Measurements from ENCODE around the gene ASB11. TPM values are rescaled to one million over a fixed set of nuclear protein-coding genes. Genes with fewer than 3 reads are reported as not detected.
A peak's percentile ranks its signal among the peaks of the same experiment; 100 is the strongest.
"Not testable (repeated sequence)": the region's sequence is repeated elsewhere in the genome, so short reads cannot be mapped to it uniquely, and the experiment has no call there.

The ASB11 gene
- total RNA-seq, 8 experiments from 2014 or later: 0.14 to 0.28 (median 0.17) TPM; not detected in 5

GRCh38 chrX:15334561-15334960 lies 19.1 kb upstream of the ASB11 start:
- ATAC-seq (replicated peaks in 6 of 8): no peak
- no peak overlapping the region for H3K27ac ChIP-seq
- WGBS, 10 experiments: 0 to 60% (median 31%) methylated on average over 1 to 6 of the region's 7 CpGs; no CpG with 5 or more reads in 4 of the 10 experiments
- peak overlapping the region; percentile 62 to 95 (median 70) for H3K4me3 ChIP-seq
- in situ Hi-C loops (cut with MboI; ENCODE audit: low pct_unique_long_range_greater_than_20kb in 2 of 9, low sequenced_read_pairs in 9 of 9, unreplicated experiment in 9 of 9): no loop called here
- H3K4me1 ChIP-seq (replicated peaks in 1 of 2): peaks cover 0 to 4% of the 10 kb centered on the region in 2 donors

DNA sequence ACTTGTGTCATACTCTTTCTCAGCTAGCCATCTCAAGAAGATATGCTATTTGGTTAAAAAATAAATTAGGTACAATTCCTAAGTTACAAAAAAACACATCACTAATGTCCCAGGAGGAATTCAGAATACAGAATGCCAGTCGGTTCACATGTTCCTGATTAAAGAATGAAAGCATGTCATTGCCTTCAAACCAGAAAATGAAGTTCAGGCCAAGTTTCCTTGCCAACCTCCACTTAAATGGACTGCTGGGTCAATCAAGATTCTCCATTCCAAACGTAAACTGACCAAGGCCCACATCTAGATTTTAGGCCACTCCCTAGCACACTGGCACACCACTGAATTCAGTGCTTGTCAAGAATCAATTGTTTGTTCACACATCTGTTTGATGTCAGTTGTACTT lies 13.4 kb upstream of the ASB11 start:
- Histone ChIP-seq H3K4me3 (no peak overlapping the region), H3K4me1 (replicated peaks in 1 of 2) (no peaks in the 10 kb centered on the region), H3K27ac (no peak overlapping the region)
- WGBS, 10 experiments: 50 to 68% methylated on average over 2 of the region's 2 CpGs; no CpG with 5 or more reads in 8 of the 10 experiments
- ATAC-seq (replicated peaks in 6 of 8): no peak
- in situ Hi-C loops (cut with MboI; ENCODE audit: low pct_unique_long_range_greater_than_20kb in 2 of 9, low sequenced_read_pairs in 9 of 9, unreplicated experiment in 9 of 9): no loop called here

DNA sequence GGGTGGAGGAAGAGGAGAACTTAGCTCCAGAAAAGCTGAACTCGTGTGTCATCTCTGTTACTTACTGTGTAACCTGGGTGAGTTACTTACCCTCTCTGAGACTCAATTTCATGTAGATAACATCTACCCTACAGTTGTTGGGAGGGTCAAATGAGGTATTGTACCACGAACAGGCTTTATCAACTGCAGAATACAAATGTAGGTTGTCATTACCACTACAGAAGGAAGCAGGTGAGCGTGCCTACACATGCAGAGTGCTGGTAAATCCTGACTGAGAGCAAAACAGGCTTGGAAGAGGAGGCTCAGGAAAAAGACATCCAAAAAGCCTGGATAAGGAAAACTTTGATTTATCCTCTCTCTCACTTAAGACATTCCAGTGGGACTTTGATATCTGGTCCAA lies 12.7 kb upstream of the ASB11 start:
- H3K4me3 ChIP-seq: no peak overlapping the region
- no peaks in the 10 kb centered on the region for H3K4me1 ChIP-seq (replicated peaks in 1 of 2)
- in situ Hi-C loops (cut with MboI; ENCODE audit: low pct_unique_long_range_greater_than_20kb in 2 of 9, low sequenced_read_pairs in 9 of 9, unreplicated experiment in 9 of 9): no loop called here
- no peak overlapping the region for H3K27ac ChIP-seq
- no peak for ATAC-seq (replicated peaks in 6 of 8)
- 55 to 80% (median 71%) methylated on average over 1 to 2 of the region's 3 CpGs; no CpG with 5 or more reads in 7 of the 10 experiments for WGBS, 10 experiments

GRCh38 chrX:15322472-15322871 lies 7.0 kb upstream of the ASB11 start:
- Histone ChIP-seq H3K4me3 (no peak overlapping the region), H3K4me1 (replicated peaks in 1 of 2) (no peaks in the 10 kb centered on the region), H3K27ac (no peak overlapping the region)
- in situ Hi-C loops (cut with MboI; ENCODE audit: low pct_unique_long_range_greater_than_20kb in 2 of 9, low sequenced_read_pairs in 9 of 9, unreplicated experiment in 9 of 9): no loop called here
- WGBS, 10 experiments: 60 to 100% (median 87%) methylated on average over 1 to 5 of the region's 5 CpGs; no CpG with 5 or more reads in 2 of the 10 experiments
- no peak for ATAC-seq (replicated peaks in 6 of 8)

- Histone ChIP-seq H3K4me3 (no peak overlapping the region), H3K27ac (no peak overlapping the region), H3K4me1 (replicated peaks in 1 of 2) (no peaks in the 10 kb centered on the region)
- in situ Hi-C loops (cut with MboI; ENCODE audit: low pct_unique_long_range_greater_than_20kb in 2 of 9, low sequenced_read_pairs in 9 of 9, unreplicated experiment in 9 of 9): no loop called here
- ATAC-seq (replicated peaks in 6 of 8): no peak
- WGBS, 10 experiments: 50 to 100% (median 80%) methylated on average over 1 to 2 of the region's 3 CpGs; no CpG with 5 or more reads in 6 of the 10 experiments
Observed at GRCh38 chrX:15322072-15322471, 6.6 kb upstream of the ASB11 start.

- in situ Hi-C loops (cut with MboI; ENCODE audit: low pct_unique_long_range_greater_than_20kb in 2 of 9, low sequenced_read_pairs in 9 of 9, unreplicated experiment in 9 of 9): no loop called here
- WGBS, 10 experiments: 44 to 100% (median 58%) methylated on average over 1 to 4 of the region's 4 CpGs; no CpG with 5 or more reads in 6 of the 10 experiments
- no peak for ATAC-seq (replicated peaks in 6 of 8)
- H3K4me1 ChIP-seq (replicated peaks in 1 of 2): no peaks in the 10 kb centered on the region
- no peak overlapping the region for H3K4me3 ChIP-seq
- H3K27ac ChIP-seq: no peak overlapping the region
Observed at GRCh38 chrX:15321447-15321846, 6.0 kb upstream of the ASB11 start.

GRCh38 chrX:15320297-15320696 lies 4.9 kb upstream of the ASB11 start:
- ATAC-seq (replicated peaks in 6 of 8): no peak
- H3K27ac ChIP-seq: no peak overlapping the region
- H3K4me1 ChIP-seq (replicated peaks in 1 of 2): no peaks in the 10 kb centered on the region
- in situ Hi-C loops (cut with MboI; ENCODE audit: low pct_unique_long_range_greater_than_20kb in 2 of 9, low sequenced_read_pairs in 9 of 9, unreplicated experiment in 9 of 9): no loop called here
- no peak overlapping the region for H3K4me3 ChIP-seq
- WGBS, 10 experiments: 20 to 91% (median 34%) methylated on average over 1 to 4 of the region's 4 CpGs; no CpG with 5 or more reads in 7 of the 10 experiments

- in situ Hi-C loops (cut with MboI; ENCODE audit: low pct_unique_long_range_greater_than_20kb in 2 of 9, low sequenced_read_pairs in 9 of 9, unreplicated experiment in 9 of 9): no loop called here
- 62 to 100% (median 100%) methylated on average over 1 to 4 of the region's 4 CpGs; no CpG with 5 or more reads in 2 of the 10 experiments for WGBS, 10 experiments
- H3K27ac ChIP-seq: no peak overlapping the region
- no peak overlapping the region for H3K4me3 ChIP-seq
- H3K4me1 ChIP-seq (replicated peaks in 1 of 2): no peaks in the 10 kb centered on the region
- ATAC-seq (replicated peaks in 6 of 8): no peak
Observed at GRCh38 chrX:15319075-15319474, 3.6 kb upstream of the ASB11 start.

DNA sequence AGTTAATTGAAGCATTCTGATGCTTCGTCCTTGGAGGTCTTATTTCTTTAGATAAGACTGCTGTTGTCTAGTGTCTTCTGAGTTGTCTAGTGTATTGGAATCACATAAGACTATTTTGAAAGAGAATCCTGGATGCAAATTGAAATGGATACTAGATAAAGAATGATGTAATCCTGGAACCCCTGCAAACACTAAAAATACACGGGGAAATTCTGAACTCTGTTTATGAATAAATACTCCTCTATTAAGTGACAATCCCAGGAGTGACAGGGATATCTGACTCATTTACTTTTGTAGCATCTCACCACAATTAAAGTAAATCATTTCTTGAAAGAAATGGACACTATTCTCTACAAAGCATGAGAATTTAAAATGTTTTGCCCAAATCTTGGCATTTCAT lies 968 bp downstream of the ASB11 start:
- ATAC-seq (replicated peaks in 6 of 8): no peak

DNA sequence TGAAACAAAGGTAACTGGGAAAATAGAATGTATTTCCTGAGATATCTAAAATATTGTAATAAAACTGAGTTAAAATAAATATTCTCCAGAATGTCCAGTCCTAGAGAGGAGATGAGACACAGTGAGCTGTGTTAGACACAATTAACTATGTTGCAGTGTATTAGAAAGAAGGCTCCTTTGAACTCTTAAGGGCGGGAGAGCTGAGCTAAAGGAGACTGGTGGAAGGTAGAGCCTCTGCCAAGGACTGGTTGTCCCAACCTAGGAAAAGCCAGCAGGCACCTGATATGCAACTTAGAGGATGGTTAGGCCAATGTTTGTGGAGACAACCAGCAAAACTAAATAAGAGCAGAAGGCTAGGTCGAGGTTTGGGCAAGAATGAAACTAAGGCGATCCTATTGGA lies 4.3 kb downstream of the ASB11 start:
- no peaks in the 10 kb centered on the region for H3K4me1 ChIP-seq (replicated peaks in 1 of 2)
- 63 to 100% (median 81%) methylated on average over 1 to 3 of the region's 3 CpGs; no CpG with 5 or more reads in 5 of the 10 experiments for WGBS, 10 experiments
- in situ Hi-C loops (cut with MboI; ENCODE audit: low pct_unique_long_range_greater_than_20kb in 2 of 9, low sequenced_read_pairs in 9 of 9, unreplicated experiment in 9 of 9): no loop called here
- no peak overlapping the region for H3K27ac ChIP-seq
- H3K4me3 ChIP-seq: no peak overlapping the region
- ATAC-seq (replicated peaks in 6 of 8): no peak

More for the DNA sequence above, 968 bp downstream of the ASB11 start:
- in situ Hi-C loops (cut with MboI; ENCODE audit: low pct_unique_long_range_greater_than_20kb in 2 of 9, low sequenced_read_pairs in 9 of 9, unreplicated experiment in 9 of 9): no loop called here
- no peak overlapping the region for H3K27ac ChIP-seq
- WGBS, 10 experiments: 0 to 66% (median 10%) methylated on average over 1 to 2 of the region's 2 CpGs; no CpG with 5 or more reads in 5 of the 10 experiments
- H3K4me1 ChIP-seq (replicated peaks in 1 of 2): no peaks in the 10 kb centered on the region
- no peak overlapping the region for H3K4me3 ChIP-seq

DNA sequence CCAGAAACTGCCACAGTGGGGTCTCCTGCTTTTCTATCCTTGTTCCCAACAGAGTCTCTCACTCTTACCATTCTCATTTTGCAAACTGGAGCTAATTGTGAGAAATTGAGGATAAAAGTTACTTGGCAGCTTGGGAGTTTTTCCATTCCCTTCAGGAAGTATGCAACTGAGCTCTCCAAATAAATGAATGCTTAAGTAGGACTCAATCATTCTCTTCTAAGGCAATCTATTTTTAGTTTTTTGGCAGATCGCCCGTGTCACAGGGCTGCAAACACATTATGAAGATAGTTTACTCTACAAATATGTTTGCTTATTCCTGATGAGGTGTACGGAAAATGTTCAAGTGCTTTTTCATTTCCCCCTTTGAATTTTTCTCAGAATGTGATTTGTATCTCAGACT lies 5.3 kb downstream of the ASB11 start:
- no peaks in the 10 kb centered on the region for H3K4me1 ChIP-seq (replicated peaks in 1 of 2)
- WGBS, 10 experiments: 0 to 80% (median 60%) methylated on average over 1 to 3 of the region's 3 CpGs; no CpG with 5 or more reads in 5 of the 10 experiments
- H3K4me3 ChIP-seq: no peak overlapping the region
- H3K27ac ChIP-seq: no peak overlapping the region
- ATAC-seq (replicated peaks in 6 of 8): peak in 3 of 8 experiments; percentile 76 to 80 (median 80)
- in situ Hi-C loops (cut with MboI; ENCODE audit: low pct_unique_long_range_greater_than_20kb in 2 of 9, low sequenced_read_pairs in 9 of 9, unreplicated experiment in 9 of 9): no loop called here

DNA sequence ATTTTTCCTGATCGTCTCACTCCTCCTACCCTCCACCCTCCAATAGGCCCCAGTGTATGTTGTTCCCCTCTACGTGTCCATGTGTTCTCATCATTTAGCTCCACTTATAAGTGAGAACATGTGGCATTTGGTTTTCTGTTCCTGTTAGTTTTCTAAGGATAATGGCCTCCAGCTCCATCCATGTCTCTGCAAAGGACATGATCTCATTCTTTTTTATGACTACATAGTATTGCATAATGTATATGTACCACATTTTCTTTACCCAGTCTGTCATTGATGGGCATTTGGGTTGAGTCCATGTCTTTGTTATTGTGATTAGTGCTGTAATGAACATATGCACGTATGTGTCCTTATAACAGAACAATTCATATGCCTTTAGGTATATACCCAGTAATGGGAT lies 9.5 kb downstream of the ASB11 start:
- ATAC-seq (replicated peaks in 6 of 8); H3K4me1 ChIP-seq (replicated peaks in 1 of 2); in situ Hi-C loops (cut with MboI; ENCODE audit: low pct_unique_long_range_greater_than_20kb in 2 of 9, low sequenced_read_pairs in 9 of 9, unreplicated experiment in 9 of 9); H3K27ac ChIP-seq; H3K4me3 ChIP-seq: not testable (repeated sequence)
- 0 to 100% (median 90%) methylated on average over 1 to 3 of the region's 3 CpGs; no CpG with 5 or more reads in 5 of the 10 experiments for WGBS, 10 experiments

- no peaks in the 10 kb centered on the region for H3K4me1 ChIP-seq (replicated peaks in 1 of 2)
- H3K27ac ChIP-seq: no peak overlapping the region
- no peak overlapping the region for H3K4me3 ChIP-seq
- ATAC-seq (replicated peaks in 6 of 8): peak in 3 of 8 experiments; percentile 41 to 94 (median 58)
- WGBS, 10 experiments: 0 to 20% methylated on average over 1 of the region's 4 CpGs; no CpG with 5 or more reads in 8 of the 10 experiments
- in situ Hi-C loops (cut with MboI; ENCODE audit: low pct_unique_long_range_greater_than_20kb in 2 of 9, low sequenced_read_pairs in 9 of 9, unreplicated experiment in 9 of 9): no loop called here
Observed at GRCh38 chrX:15301924-15302323, 13.5 kb downstream of the ASB11 start.
